ENCODE measurements around the gene KYAT1.

GRCh38 chr9:128901379-128901778 is 19.6 kb upstream of the KYAT1 start:
- TF ChIP-seq HDAC2 (CRISPR knock-in tag; IDR thresholded peaks at IDR 0.05): no peak
- no peak for TF ChIP-seq CHD4 (IDR thresholded peaks at IDR 0.05; ENCODE audit: borderline replicate concordance, low read length)
- TF ChIP-seq HMGXB4 (CRISPR knock-in tag; IDR thresholded peaks at IDR 0.05; ENCODE audit: borderline replicate concordance in 1 of 2, low read depth in 1 of 2): no peak
- TF ChIP-seq TAF1 (CRISPR knock-in tag; IDR thresholded peaks at IDR 0.05): no peak
- no peak for TF ChIP-seq PTBP1 (IDR thresholded peaks at IDR 0.05; ENCODE audit: low read depth, low read length, poor library complexity, severe bottlenecking)
- no peak for TF ChIP-seq RFX3 (CRISPR knock-in tag; IDR thresholded peaks at IDR 0.05)
- no peak for TF ChIP-seq ZNF75D (CRISPR knock-in tag; IDR thresholded peaks at IDR 0.05; ENCODE audit: borderline replicate concordance)
- no peak for TF ChIP-seq ATF1 (CRISPR knock-in tag; IDR thresholded peaks at IDR 0.05)
- TF ChIP-seq ZFP37 (CRISPR knock-in tag; IDR thresholded peaks at IDR 0.05; ENCODE audit: borderline replicate concordance): no peak
- no peak for TF ChIP-seq ZNF431 (CRISPR knock-in tag; IDR thresholded peaks at IDR 0.05; ENCODE audit: borderline replicate concordance, low read depth)
- TF ChIP-seq ZKSCAN1 (IDR thresholded peaks at IDR 0.05; ENCODE audit: low read length): no peak
- no peak for TF ChIP-seq ZNF331 (CRISPR knock-in tag; IDR thresholded peaks at IDR 0.05)
- no peak for TF ChIP-seq GABPB1 (CRISPR knock-in tag; IDR thresholded peaks at IDR 0.05)
